ENCODE measurements around the gene PLEKHG5. TPM values are rescaled to one million over a fixed set of nuclear protein-coding genes. Genes with fewer than 3 reads are reported as not detected.

Gene PLEKHG5
- total and polyA plus RNA-seq, 2 donors (not counting 1 experiment from before 2014, with no cell fraction given): 0.13 to 0.20 TPM

GRCh38 chr1:6521536-6521935 is 30.1 kb upstream of the PLEKHG5 start:
- no peak overlapping the region for H3K4me2 ChIP-seq (replicated peaks; ENCODE audit: low read depth, low read length, poor library complexity, severe bottlenecking)
- Mint-ChIP-seq H3K9me3 (ENCODE audit: insufficient read depth) (no peaks in the 10 kb centered on the region), H3K4me3 (no peak overlapping the region), H3K4me1 (no peaks in the 10 kb centered on the region), H3K27me3 (no peaks in the 10 kb centered on the region), H3K27ac (no peak overlapping the region)
- ChIA-PET POLR2A (no interaction called here), CTCF (no interaction called here)
- no peak for TF ChIP-seq EZH2 (IDR thresholded peaks at IDR 0.05; ENCODE audit: borderline replicate concordance, insufficient read depth, low read depth, low read length, poor library complexity, severe bottlenecking)
- no peak for TF ChIP-seq CTCF (IDR thresholded peaks at IDR 0.05)
- no peak overlapping the region for H3K9ac ChIP-seq (ENCODE audit: low read length)
- 69% methylated on average over 5 of the region's 5 CpGs for WGBS (ENCODE audit: insufficient coverage)
- intact Hi-C loops (cut with micrococcal nuclease): no loop called here
- no peaks in the 10 kb centered on the region for H3K79me2 ChIP-seq (ENCODE audit: control insufficient read depth, insufficient read depth, low read length)
- H3K27ac ChIP-seq (ENCODE audit: low read length in 2 of 2): no peak overlapping the region
- DNase-seq (no peak), ATAC-seq (ENCODE audit: low read depth) (no peak)
- no peaks in the 10 kb centered on the region for H3K4me1 ChIP-seq (ENCODE audit: control insufficient read depth in 2 of 2, insufficient read depth in 2 of 2, low read length in 2 of 2)
- H3K4me3 ChIP-seq (ENCODE audit: control extremely low read depth in 1 of 5, extremely low read depth in 1 of 5, insufficient read depth in 1 of 5, low read depth in 2 of 5, low read length in 4 of 5): no peak overlapping the region
- no peak overlapping the region for H2AFZ ChIP-seq (ENCODE audit: insufficient read depth, low read depth, low read length, poor library complexity, severe bottlenecking)
- H3K36me3 ChIP-seq (replicated peaks in 1 of 2; ENCODE audit: control extremely low read depth in 1 of 2, control insufficient read depth in 1 of 2, extremely low read depth in 1 of 2, insufficient read depth in 2 of 2, low read length in 1 of 2): peaks cover 0 to 16% of the 10 kb centered on the region in 2 experiments
- H3K9me3 ChIP-seq (ENCODE audit: control extremely low read depth in 1 of 3, control insufficient read depth in 2 of 3, insufficient read depth in 1 of 3, low read length in 2 of 3): no peaks in the 10 kb centered on the region
- no peaks in the 10 kb centered on the region for H4K20me1 ChIP-seq (ENCODE audit: control insufficient read depth, insufficient read depth, low read length, poor library complexity, severe bottlenecking)
- H3K27me3 ChIP-seq (replicated peaks in 1 of 4; ENCODE audit: control extremely low read depth in 1 of 4, control insufficient read depth in 3 of 4, insufficient read depth in 4 of 4, low read length in 3 of 4): no peaks in the 10 kb centered on the region

GRCh38 chr1:6519935-6520671 is 28.6 kb upstream of the PLEKHG5 start:
- H3K79me2 ChIP-seq (ENCODE audit: control insufficient read depth, insufficient read depth, low read length): no peaks in the 10 kb centered on the region
- no peak overlapping the region for H3K4me3 ChIP-seq (ENCODE audit: control extremely low read depth in 1 of 5, extremely low read depth in 1 of 5, insufficient read depth in 1 of 5, low read depth in 2 of 5, low read length in 4 of 5)
- no peaks in the 10 kb centered on the region for H3K4me1 Mint-ChIP-seq
- intact Hi-C loops (cut with micrococcal nuclease): no loop called here
- CTCF ChIA-PET: no interaction called here
- no peaks in the 10 kb centered on the region for H4K20me1 ChIP-seq (ENCODE audit: control insufficient read depth, insufficient read depth, low read length, poor library complexity, severe bottlenecking)
- no peaks in the 10 kb centered on the region for H3K4me1 ChIP-seq (ENCODE audit: control insufficient read depth in 2 of 2, insufficient read depth in 2 of 2, low read length in 2 of 2)
- H3K4me2 ChIP-seq (replicated peaks; ENCODE audit: low read depth, low read length, poor library complexity, severe bottlenecking): no peak overlapping the region
- H3K27me3 ChIP-seq (replicated peaks in 1 of 4; ENCODE audit: control extremely low read depth in 1 of 4, control insufficient read depth in 3 of 4, insufficient read depth in 4 of 4, low read length in 3 of 4): no peaks in the 10 kb centered on the region
- no peaks in the 10 kb centered on the region for H3K9me3 ChIP-seq (ENCODE audit: control extremely low read depth in 1 of 3, control insufficient read depth in 2 of 3, insufficient read depth in 1 of 3, low read length in 2 of 3)
- ATAC-seq (ENCODE audit: low read depth) (no peak), DNase-seq (no peak)
- no peak overlapping the region for H3K27ac Mint-ChIP-seq
- POLR2A ChIA-PET: no interaction called here
- no peak overlapping the region for H2AFZ ChIP-seq (ENCODE audit: insufficient read depth, low read depth, low read length, poor library complexity, severe bottlenecking)
- peaks cover 0 to 2% of the 10 kb centered on the region in 2 experiments for H3K36me3 ChIP-seq (replicated peaks in 1 of 2; ENCODE audit: control extremely low read depth in 1 of 2, control insufficient read depth in 1 of 2, extremely low read depth in 1 of 2, insufficient read depth in 2 of 2, low read length in 1 of 2)
- TF ChIP-seq CTCF (IDR thresholded peaks at IDR 0.05): no peak
- no peak for TF ChIP-seq EZH2 (IDR thresholded peaks at IDR 0.05; ENCODE audit: borderline replicate concordance, insufficient read depth, low read depth, low read length, poor library complexity, severe bottlenecking)
- H3K9ac ChIP-seq (ENCODE audit: low read length): no peak overlapping the region
- H3K9me3 Mint-ChIP-seq (ENCODE audit: insufficient read depth): no peaks in the 10 kb centered on the region
- H3K4me3 Mint-ChIP-seq: no peak overlapping the region
- no peaks in the 10 kb centered on the region for H3K27me3 Mint-ChIP-seq
- no peak overlapping the region for H3K27ac ChIP-seq (ENCODE audit: low read length in 2 of 2)
- WGBS (ENCODE audit: insufficient coverage): 80% methylated on average over 12 of the region's 13 CpGs

Data from B cell (primary cell).